ENCODE data around the gene SYNRG. TPM values are rescaled to one million over a fixed set of nuclear protein-coding genes. Genes with fewer than 3 reads are reported as not detected.

The SYNRG gene
- total RNA-seq, 2 experiments from 2014 or later = 106 to 113 TPM

DNA sequence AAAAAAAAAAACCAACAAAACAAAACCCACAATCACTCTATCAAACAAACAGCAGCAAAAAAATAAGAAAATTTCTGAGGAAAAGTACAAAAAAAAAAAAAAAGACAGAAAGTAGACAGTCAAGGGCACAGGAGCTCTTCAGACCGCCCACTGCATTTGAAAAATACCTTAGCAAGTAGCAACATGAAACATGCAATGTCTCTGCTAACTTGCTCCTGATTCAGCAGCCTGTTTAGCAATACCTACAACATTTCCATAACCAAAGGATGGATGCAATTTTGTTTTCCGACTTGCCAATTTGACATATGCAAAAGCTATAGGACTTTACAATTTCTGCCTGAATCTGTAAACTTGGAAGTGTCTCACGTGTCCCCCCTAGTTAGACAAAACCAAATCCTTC lies 57.4 kb downstream of the SYNRG start:
- ChIA-PET POLR2A (no interaction called here), CTCF (interaction anchor here (0.6 to 1.5 kb wide), 2 partner anchors 36 to 264 kb away, joined by 3 to 4 read pairs; no protein-coding TSS in a partner anchor)

DNA sequence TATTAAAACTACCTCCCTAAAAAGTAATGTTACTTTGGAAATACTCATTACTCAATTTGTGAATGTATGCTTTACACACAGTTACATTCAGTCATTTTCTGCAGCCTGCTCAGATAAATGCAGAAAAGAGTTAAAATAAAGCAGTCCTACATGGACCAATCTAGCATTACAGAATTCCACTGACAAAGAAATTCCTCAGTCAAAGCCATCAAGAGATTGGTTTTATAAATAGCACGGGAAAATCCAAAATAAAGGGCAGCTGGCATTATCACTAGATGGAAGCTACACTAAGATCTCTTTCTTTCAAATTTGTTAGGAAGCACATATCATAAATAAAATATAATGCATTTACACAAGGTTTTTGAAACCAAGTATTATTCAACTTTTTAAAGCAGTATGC lies 61.2 kb downstream of the SYNRG start:
- no peak overlapping the region for H3K27ac Mint-ChIP-seq
- ChIA-PET POLR2A (no interaction called here), CTCF (no interaction called here)
- no peaks in the 10 kb centered on the region for H3K27me3 Mint-ChIP-seq
- no peaks in the 10 kb centered on the region for H3K9me3 Mint-ChIP-seq
- DNase-seq = no peak
- peaks cover 12% of the 10 kb centered on the region for H3K4me1 Mint-ChIP-seq
- H3K36me3 Mint-ChIP-seq (ENCODE audit: low read depth) = peaks cover 55% of the 10 kb centered on the region
- H3K4me3 Mint-ChIP-seq = no peak overlapping the region

More for the DNA sequence above, 57.4 kb downstream of the SYNRG start:
- H3K4me1 Mint-ChIP-seq = peaks cover 11% of the 10 kb centered on the region
- H3K9me3 Mint-ChIP-seq = no peaks in the 10 kb centered on the region
- no peak overlapping the region for H3K4me3 Mint-ChIP-seq
- H3K27me3 Mint-ChIP-seq = no peaks in the 10 kb centered on the region
- H3K36me3 Mint-ChIP-seq (ENCODE audit: low read depth) = peaks cover 58% of the 10 kb centered on the region
- DNase-seq = no peak
- H3K27ac Mint-ChIP-seq = no peak overlapping the region

DNA sequence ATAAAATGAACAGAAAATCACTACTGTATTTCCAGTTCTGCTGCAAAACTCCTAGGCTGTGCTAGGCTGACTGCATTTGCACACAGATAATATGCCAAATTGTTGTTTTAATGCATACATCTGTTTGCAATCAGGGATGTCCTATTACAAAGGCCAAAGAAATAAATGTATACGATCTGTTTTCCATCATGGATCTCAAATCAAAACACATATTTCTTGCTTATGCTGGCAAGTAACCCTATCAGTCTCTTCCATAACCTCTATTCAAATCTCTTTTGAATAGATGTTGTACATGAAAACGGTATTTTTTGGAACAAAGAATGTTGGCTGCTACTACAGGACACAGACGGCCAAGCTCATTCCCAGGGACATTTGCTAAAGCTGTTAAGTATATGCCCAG lies 62.9 kb downstream of the SYNRG start:
- H3K27ac Mint-ChIP-seq = no peak overlapping the region
- no peaks in the 10 kb centered on the region for H3K27me3 Mint-ChIP-seq
- H3K9me3 Mint-ChIP-seq = no peaks in the 10 kb centered on the region
- DNase-seq = no peak
- peaks cover 11% of the 10 kb centered on the region for H3K4me1 Mint-ChIP-seq
- H3K36me3 Mint-ChIP-seq (ENCODE audit: low read depth) = peaks cover 61% of the 10 kb centered on the region
- ChIA-PET CTCF (no interaction called here), POLR2A (no interaction called here)
- no peak overlapping the region for H3K4me3 Mint-ChIP-seq

DNA sequence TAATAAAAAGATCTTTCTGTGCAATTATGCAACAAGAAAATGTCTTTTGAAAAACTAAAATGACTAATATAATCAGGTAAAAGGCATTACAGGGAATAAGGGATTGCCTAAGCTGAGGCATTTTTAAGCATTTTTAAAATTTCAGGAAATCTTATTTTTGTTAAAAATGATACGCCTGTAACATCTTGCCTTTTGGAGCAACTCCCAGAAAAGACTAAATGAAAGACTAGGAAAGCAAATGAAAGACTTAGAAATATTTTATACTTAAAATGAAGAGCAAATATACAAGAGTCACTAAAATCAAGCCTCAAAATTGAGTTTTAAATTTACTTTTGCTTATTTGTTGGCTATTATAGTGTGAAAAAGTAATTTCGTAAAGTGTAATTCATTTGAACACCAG lies 63.7 kb downstream of the SYNRG start:
- DNase-seq = no peak
- ChIA-PET POLR2A (interaction anchor here (0.8 kb wide), 1 partner anchor 29 kb away, joined by 3 read pairs; no protein-coding TSS in a partner anchor), CTCF (no interaction called here)
- no peaks in the 10 kb centered on the region for H3K27me3 Mint-ChIP-seq
- H3K4me3 Mint-ChIP-seq = no peak overlapping the region
- H3K9me3 Mint-ChIP-seq = no peaks in the 10 kb centered on the region
- no peak overlapping the region for H3K27ac Mint-ChIP-seq
- H3K36me3 Mint-ChIP-seq (ENCODE audit: low read depth) = peaks cover 60% of the 10 kb centered on the region
- H3K4me1 Mint-ChIP-seq = peaks cover 8% of the 10 kb centered on the region

DNA sequence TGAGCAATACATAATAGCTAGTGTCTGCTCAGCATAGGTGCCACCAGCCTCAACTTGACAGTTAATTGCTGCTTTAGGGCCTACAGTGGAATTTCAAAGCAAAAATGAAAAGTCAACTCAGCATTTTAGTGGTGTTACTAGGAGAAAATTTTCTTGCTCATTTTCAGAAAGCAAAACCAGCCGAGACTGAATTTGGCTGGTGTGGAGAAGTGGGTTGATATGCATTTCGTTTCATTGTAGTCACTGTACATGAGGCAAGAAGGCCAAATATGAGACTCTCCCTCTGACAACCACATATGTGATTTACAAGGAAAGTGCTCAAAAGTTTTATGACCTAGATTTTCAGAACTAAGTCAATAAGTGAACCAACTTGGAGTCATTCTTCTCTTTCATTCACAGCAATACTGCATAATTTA lies 65.6 kb downstream of the SYNRG start:
- Mint-ChIP-seq H3K4me3 (no peak overlapping the region), H3K9me3 (no peaks in the 10 kb centered on the region), H3K27me3 (no peaks in the 10 kb centered on the region), H3K4me1 (peaks cover 6% of the 10 kb centered on the region), H3K27ac (no peak overlapping the region), H3K36me3 (ENCODE audit: low read depth) (peaks cover 61% of the 10 kb centered on the region)
- DNase-seq = no peak
- CTCF ChIA-PET = interaction anchor here (0.6 kb wide), 1 partner anchor 41 kb away, joined by 3 read pairs; no protein-coding TSS in a partner anchor
- POLR2A ChIA-PET = interaction anchor here (1.2 kb wide), 1 partner anchor 10 kb away, joined by 4 read pairs; no protein-coding TSS in a partner anchor

DNA sequence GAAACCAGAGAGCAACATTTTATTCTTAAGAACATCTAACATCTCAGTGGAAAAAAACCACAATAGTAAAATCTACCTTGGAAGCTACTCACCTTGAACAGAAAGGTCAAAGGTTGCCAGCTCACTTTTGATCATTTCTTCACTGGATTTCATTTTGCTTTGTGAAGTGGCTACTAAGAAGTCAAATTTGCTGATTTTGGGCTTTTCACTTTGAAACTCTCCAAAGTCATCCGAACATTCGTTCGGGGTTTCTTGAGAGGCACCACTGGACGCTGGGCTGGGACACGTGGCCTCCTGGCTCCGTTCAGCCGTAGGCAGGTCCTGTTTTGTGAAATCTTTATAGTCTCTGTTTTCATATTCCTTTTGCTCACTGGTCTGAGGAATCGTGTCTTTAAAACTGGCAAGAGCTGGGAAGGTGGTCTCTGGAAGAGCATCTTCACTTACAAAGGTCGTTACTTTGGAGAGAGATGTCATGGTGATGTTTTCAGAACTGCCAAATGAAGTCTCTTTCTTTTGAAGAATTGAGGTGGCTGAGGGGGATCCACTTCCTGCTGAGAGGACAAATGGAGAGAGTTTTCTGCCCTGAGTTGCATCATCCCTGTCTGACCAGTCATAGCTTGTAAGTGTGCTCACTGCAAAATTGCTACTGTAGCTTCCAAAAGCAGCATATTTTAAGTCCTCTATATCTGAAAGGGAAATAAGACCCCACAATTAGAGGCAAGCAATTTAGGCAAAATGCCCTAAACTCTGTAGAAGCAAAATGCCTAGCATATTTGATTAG lies 67.1 kb downstream of the SYNRG start:
- no peak overlapping the region for H3K27ac Mint-ChIP-seq
- peaks cover 5% of the 10 kb centered on the region for H3K4me1 Mint-ChIP-seq
- POLR2A ChIA-PET = no interaction called here
- no peaks in the 10 kb centered on the region for H3K27me3 Mint-ChIP-seq
- H3K4me3 Mint-ChIP-seq = no peak overlapping the region
- H3K9me3 Mint-ChIP-seq = no peaks in the 10 kb centered on the region
- H3K36me3 Mint-ChIP-seq (ENCODE audit: low read depth) = peaks cover 70% of the 10 kb centered on the region
- no peak for DNase-seq
- CTCF ChIA-PET = no interaction called here

GRCh38 chr17:37538981-37539659 lies 70.1 kb downstream of the SYNRG start:
- H3K27ac Mint-ChIP-seq = no peak overlapping the region
- POLR2A ChIA-PET = no interaction called here

GRCh38 chr17:37535906-37536305 lies 73.3 kb downstream of the SYNRG start:
- Mint-ChIP-seq H3K27ac (no peak overlapping the region), H3K9me3 (no peaks in the 10 kb centered on the region), H3K36me3 (ENCODE audit: low read depth) (peaks cover 61% of the 10 kb centered on the region), H3K4me3 (no peak overlapping the region), H3K4me1 (no peaks in the 10 kb centered on the region), H3K27me3 (no peaks in the 10 kb centered on the region)
- CTCF ChIA-PET = interaction anchor here (1.5 kb wide), 1 partner anchor 163 kb away, joined by 4 read pairs; no protein-coding TSS in a partner anchor
- POLR2A ChIA-PET = no interaction called here
- no peak for DNase-seq

More at GRCh38 chr17:37538981-37539659, 70.1 kb downstream of the SYNRG start:
- H3K36me3 Mint-ChIP-seq (ENCODE audit: low read depth) = peaks cover 77% of the 10 kb centered on the region
- CTCF ChIA-PET = interaction anchor here (1.9 kb wide), 1 partner anchor 30 kb away, joined by 4 read pairs; no protein-coding TSS in a partner anchor
- H3K27me3 Mint-ChIP-seq = no peaks in the 10 kb centered on the region
- peaks cover 5% of the 10 kb centered on the region for H3K4me1 Mint-ChIP-seq
- no peak overlapping the region for H3K4me3 Mint-ChIP-seq
- DNase-seq = no peak
- H3K9me3 Mint-ChIP-seq = no peaks in the 10 kb centered on the region

DNA sequence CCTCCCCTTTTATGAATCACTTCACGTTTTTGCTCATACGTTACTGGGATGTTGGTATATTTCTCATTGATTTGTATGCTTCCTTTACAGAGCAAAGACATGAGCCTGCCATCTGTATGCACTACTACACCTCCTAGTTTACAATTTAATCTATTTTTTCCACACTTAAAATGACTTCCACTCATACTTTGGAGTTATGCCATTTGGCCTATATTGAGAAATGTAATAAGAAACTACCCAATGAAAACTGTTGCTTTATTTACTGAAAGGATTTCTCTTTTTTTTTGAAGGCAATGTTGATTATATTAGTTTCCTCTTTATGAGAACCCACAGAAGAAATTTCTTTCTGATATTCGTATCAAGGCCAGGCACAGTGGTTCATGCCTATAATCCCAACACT lies 76.5 kb downstream of the SYNRG start:
- Mint-ChIP-seq H3K4me3 (no peak overlapping the region), H3K4me1 (no peaks in the 10 kb centered on the region), H3K27me3 (no peaks in the 10 kb centered on the region), H3K27ac (no peak overlapping the region), H3K36me3 (ENCODE audit: low read depth) (peaks cover 64% of the 10 kb centered on the region), H3K9me3 (no peaks in the 10 kb centered on the region)
- ChIA-PET CTCF (no interaction called here), POLR2A (no interaction called here)
- DNase-seq = no peak

DNA sequence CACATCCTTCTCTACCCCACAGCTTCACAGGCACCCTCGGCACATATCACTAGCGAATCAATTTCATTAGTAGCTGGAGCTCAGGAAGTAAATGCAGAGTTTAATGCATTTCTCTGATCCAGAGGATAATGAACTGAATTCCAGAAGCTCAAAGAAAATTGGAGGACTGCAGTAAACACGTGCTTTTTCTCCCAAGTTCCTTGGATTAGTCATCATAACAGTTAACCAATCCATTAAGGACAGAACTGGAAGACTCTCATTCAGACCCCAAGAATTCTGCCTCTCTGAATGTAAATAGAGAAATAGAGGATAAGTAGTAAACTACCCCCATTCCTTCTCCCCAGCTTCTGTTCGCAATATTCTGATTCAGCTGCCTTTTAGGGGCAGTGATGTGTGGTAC lies 78.8 kb downstream of the SYNRG start:
- Mint-ChIP-seq H3K9me3 (no peaks in the 10 kb centered on the region), H3K4me1 (no peaks in the 10 kb centered on the region), H3K27ac (no peak overlapping the region), H3K27me3 (no peaks in the 10 kb centered on the region), H3K4me3 (no peak overlapping the region), H3K36me3 (ENCODE audit: low read depth) (peaks cover 57% of the 10 kb centered on the region)
- POLR2A ChIA-PET = no interaction called here
- CTCF ChIA-PET = no interaction called here
- no peak for DNase-seq

DNA sequence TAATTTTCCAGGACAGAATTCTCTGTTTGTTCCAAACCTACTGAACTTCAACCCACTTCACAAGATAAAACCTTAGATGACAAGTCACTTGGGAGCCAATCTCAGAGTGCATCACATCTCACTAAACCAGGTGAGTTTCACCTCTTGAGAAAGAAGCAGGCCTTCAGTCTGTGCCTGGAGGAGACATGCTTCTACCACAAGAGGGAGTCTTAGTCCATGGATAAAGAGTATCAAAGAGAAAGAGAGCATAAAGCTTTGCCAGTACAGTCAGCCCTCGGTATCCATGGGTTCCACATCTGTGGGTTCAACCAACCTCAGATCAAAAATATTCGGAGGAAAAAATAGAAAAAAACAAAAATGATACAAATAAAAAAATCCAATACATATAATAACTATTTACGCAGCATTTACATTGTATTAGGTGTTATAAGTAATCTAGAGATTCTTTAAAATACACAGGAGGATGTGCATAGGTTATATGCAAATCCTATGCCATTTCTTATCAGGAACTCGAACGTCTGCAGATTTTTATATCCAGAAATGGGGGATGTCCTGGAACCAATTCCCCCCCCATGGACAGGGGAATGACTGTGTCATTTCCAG lies 81.9 kb downstream of the SYNRG start:
- Mint-ChIP-seq H3K27ac (no peak overlapping the region), H3K4me1 (peaks cover 5% of the 10 kb centered on the region), H3K27me3 (no peaks in the 10 kb centered on the region), H3K36me3 (ENCODE audit: low read depth) (peaks cover 68% of the 10 kb centered on the region), H3K9me3 (no peaks in the 10 kb centered on the region), H3K4me3 (no peak overlapping the region)
- CTCF ChIA-PET = interaction anchor here (0.8 to 2.3 kb wide), 7 partner anchors 8 to 289 kb away, joined by 3 to 13 read pairs (median 4); partner anchors contain the start of gene SYNRG
- no peak for DNase-seq
- POLR2A ChIA-PET = no interaction called here

- ChIA-PET CTCF (interaction anchor here (1.7 kb wide), 1 partner anchor 150 kb away, joined by 5 read pairs; no protein-coding TSS in a partner anchor), POLR2A (no interaction called here)
- Mint-ChIP-seq H3K9me3 (no peaks in the 10 kb centered on the region), H3K27ac (peak overlapping the region; percentile 61), H3K4me1 (peaks cover 21% of the 10 kb centered on the region), H3K36me3 (ENCODE audit: low read depth) (peaks cover 68% of the 10 kb centered on the region), H3K27me3 (no peaks in the 10 kb centered on the region), H3K4me3 (no peak overlapping the region)
- DNase-seq = no peak
Measured at GRCh38 chr17:37523715-37524219, 85.5 kb downstream of the SYNRG start.

DNA sequence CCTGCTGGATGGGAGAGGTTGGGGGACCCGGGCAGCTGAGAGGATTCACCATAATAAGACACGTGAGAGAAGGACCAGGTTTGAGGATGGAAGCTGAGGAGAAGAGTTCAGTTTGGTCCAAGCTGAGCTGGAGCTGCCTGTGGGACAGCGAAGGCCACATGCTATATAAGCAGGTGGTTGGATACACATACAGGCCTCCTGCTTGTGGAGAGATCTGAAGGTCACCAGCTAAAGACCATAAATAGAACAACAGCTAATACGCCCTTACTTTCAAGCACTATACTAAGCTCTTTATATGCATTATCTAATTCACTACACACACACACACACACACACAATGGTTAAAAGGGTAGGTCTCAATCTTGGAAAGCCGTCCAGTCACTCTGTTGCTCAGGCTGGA lies 87.4 kb downstream of the SYNRG start:
- H3K9me3 Mint-ChIP-seq = no peaks in the 10 kb centered on the region
- ChIA-PET CTCF (interaction anchor here (1.2 kb wide), 1 partner anchor 149 kb away, joined by 3 read pairs; no protein-coding TSS in a partner anchor), POLR2A (no interaction called here)
- peaks cover 21% of the 10 kb centered on the region for H3K4me1 Mint-ChIP-seq
- H3K27ac Mint-ChIP-seq = peak overlapping the region; percentile 21
- DNase-seq = no peak
- no peaks in the 10 kb centered on the region for H3K27me3 Mint-ChIP-seq
- H3K4me3 Mint-ChIP-seq = no peak overlapping the region
- peaks cover 72% of the 10 kb centered on the region for H3K36me3 Mint-ChIP-seq (ENCODE audit: low read depth)
